CD4-positive, CD25-positive, alpha-beta regulatory T cell (primary cell): ENCODE measurements around the gene ACY1. TPM values are rescaled to one million over a fixed set of nuclear protein-coding genes. Genes with fewer than 3 reads are reported as not detected.

ENCODE experiments used
- polyA plus RNA-seq, 4 donors: library from polyadenylated mRNA; unstranded; fragments of 300-500 nt; fragmentation: Illumina TruSeq; gene quantifications; one replicate each; pipeline ENCODE4 v1.2.3, GENCODE V29; 2021
- total RNA-seq: library from RNA; stranded (reverse); gene quantifications from one replicate; pipeline ENCODE4 v1.2.3, GENCODE V29; 2022

Gene ACY1
- total and polyA plus RNA-seq, 5 donors from 2014 or later = 6.4 to 14.7 (median 10.9) TPM

Other genes starting within 250 kb of the ACY1 start
- gene IQCF6, start 204.3 kb upstream of the ACY1 start, total RNA-seq = not detected
- gene IQCF6, start 204.3 kb upstream of the ACY1 start, polyA plus RNA-seq = not detected
- not detected for gene IQCF2, start 121.9 kb upstream of the ACY1 start, total RNA-seq
- gene IQCF2, start 121.9 kb upstream of the ACY1 start, polyA plus RNA-seq = not detected
- not detected for gene IQCF5, start 107.9 kb upstream of the ACY1 start, total RNA-seq
- gene IQCF5, start 107.9 kb upstream of the ACY1 start, polyA plus RNA-seq = not detected
- gene IQCF1, start 80.2 kb upstream of the ACY1 start, total RNA-seq = not detected
- gene IQCF1, start 80.2 kb upstream of the ACY1 start, polyA plus RNA-seq = not detected
- 11.2 TPM for gene RRP9, start 41.6 kb upstream of the ACY1 start, total RNA-seq
- gene RRP9, start 41.6 kb upstream of the ACY1 start, polyA plus RNA-seq = 10 to 100 TPM; 17.0 to 25.4 (median 23.2) TPM
- 6.4 TPM for gene PARP3, start 41.2 kb upstream of the ACY1 start, total RNA-seq
- 1 to 10 TPM; 2.9 to 5.4 (median 3.6) TPM for gene PARP3, start 41.2 kb upstream of the ACY1 start, polyA plus RNA-seq
- gene GPR62, start 28.2 kb upstream of the ACY1 start, total RNA-seq = not detected
- gene GPR62, start 28.2 kb upstream of the ACY1 start, polyA plus RNA-seq = under 1 TPM in 1 of 4 donors, not detected in 3; 0.22 TPM
- 24.6 TPM for gene PCBP4, start 16.1 kb upstream of the ACY1 start, total RNA-seq
- 10 to 100 TPM in 3 of 4 donors, 1 to 10 TPM in 1; 9.6 to 19.4 (median 12.9) TPM for gene PCBP4, start 16.1 kb upstream of the ACY1 start, polyA plus RNA-seq
- 45.1 TPM for gene ABHD14B, start 9.5 kb upstream of the ACY1 start, total RNA-seq
- gene ABHD14B, start 9.5 kb upstream of the ACY1 start, polyA plus RNA-seq = 10 to 100 TPM; 60.3 to 86.1 (median 78.8) TPM
- gene ABHD14A, start 8.5 kb upstream of the ACY1 start, total RNA-seq = 12.7 TPM
- 100 to 1,000 TPM in 2 of 4 donors, 10 to 100 TPM in 2; 91.0 to 137 (median 105) TPM for gene ABHD14A, start 8.5 kb upstream of the ACY1 start, polyA plus RNA-seq
- 1,128 TPM for gene RPL29, start 12.4 kb downstream of the ACY1 start, total RNA-seq
- 1,000 to 10,000 TPM; 1,236 to 1,661 (median 1,413) TPM for gene RPL29, start 12.4 kb downstream of the ACY1 start, polyA plus RNA-seq
- gene DUSP7, start 73.0 kb downstream of the ACY1 start, total RNA-seq = 12.7 TPM
- gene DUSP7, start 73.0 kb downstream of the ACY1 start, polyA plus RNA-seq = 1 to 10 TPM; 3.0 to 3.7 (median 3.5) TPM
- 1.7 TPM for gene POC1A, start 170.9 kb downstream of the ACY1 start, total RNA-seq
- gene POC1A, start 170.9 kb downstream of the ACY1 start, polyA plus RNA-seq = 1 to 10 TPM; 1.3 to 3.2 (median 1.9) TPM
- gene ALAS1, start 214.6 kb downstream of the ACY1 start, total RNA-seq = 17.1 TPM
- gene ALAS1, start 214.6 kb downstream of the ACY1 start, polyA plus RNA-seq = 10 to 100 TPM; 22.4 to 41.4 (median 34.2) TPM
- 0.27 TPM for gene TLR9, start 242.1 kb downstream of the ACY1 start, total RNA-seq
- under 1 TPM in 1 of 4 donors, not detected in 3; 0.16 TPM for gene TLR9, start 242.1 kb downstream of the ACY1 start, polyA plus RNA-seq